HG03103 (cell line): ENCODE data around the gene RNF138.
A peak's percentile ranks its signal among the peaks of the same experiment; 100 is the strongest.
"Not testable (repeated sequence)": the region's sequence is repeated elsewhere in the genome, so short reads cannot be mapped to it uniquely, and the experiment has no call there.

Experiments used
- ATAC-seq: cut with Tn5 transposase; IDR thresholded peaks from one replicate; pipeline ENCODE4 v1.9.1; 2021; ENCODE audit warnings: low read depth; ENCODE audit not compliant: unreplicated experiment

The RNF138 gene

DNA sequence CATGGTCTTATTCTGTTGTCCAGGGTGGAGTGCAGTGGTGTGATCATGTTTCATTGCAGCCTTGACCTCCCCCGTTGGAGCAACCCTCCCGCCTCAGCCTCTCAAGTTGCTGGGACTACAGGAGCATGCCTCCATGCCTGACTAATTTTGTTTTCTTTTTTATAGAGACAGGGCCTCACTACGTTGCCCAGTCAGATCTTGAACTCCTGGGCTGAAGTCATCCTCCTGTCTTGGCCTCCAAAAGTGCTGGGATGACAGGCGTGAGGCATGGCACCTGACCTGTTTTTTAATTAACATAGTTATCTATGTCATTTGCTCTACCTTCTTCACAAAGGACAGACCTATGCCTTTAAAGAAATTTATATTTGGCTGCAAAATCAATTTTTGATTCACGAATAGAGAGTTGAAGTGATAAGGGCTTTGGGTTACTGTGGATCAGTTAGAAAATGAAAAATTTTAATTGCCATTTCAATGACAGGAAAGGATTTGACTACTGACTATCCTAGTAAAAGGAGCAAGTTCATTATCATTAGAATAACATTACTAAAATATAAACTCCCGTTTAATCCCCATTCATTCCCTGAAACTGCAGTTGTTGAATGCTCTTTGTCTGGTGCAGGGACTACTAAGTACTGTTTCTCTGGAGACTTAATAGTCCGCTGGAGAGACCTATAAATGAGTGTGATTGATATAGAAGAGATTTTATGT lies 3.7 kb downstream of the RNF138 start:
- no peak for ATAC-seq

DNA sequence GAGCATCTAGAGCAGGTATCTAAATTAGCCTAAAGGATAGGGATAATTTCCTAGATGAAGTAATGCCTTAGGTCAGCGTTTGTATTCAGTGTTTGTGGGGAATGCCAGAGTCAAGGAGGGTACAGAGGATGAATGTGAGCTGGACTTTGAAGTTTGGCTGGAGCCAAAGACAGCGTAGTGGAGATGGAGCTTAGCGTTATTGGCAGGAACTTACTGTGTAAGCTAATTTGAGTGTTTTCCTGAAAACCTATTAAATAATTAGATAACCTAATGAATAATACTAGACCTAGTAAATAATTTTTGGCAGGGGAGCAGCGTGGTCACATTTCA lies 4.2 kb downstream of the RNF138 start:
- no peak for ATAC-seq

DNA sequence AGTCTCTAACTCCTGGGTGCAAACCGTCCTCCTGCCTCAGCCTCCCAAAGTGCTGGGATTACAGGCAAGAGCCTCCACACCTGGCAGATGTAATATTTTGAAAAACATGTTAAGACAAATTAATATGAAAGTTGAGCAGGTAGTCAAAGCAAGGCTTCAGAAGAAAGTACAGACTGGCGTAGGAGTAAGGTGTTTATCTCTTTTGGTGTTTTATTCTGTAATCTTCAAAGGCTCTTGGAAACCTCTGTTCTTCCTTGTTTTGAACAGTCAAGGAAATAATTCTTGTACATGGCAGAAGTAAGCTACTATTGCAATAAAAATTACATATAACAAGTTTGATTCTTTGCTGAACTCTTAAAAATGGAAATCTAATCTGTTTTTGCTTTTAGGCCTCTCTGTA lies 5.3 kb downstream of the RNF138 start:
- no peak for ATAC-seq

DNA sequence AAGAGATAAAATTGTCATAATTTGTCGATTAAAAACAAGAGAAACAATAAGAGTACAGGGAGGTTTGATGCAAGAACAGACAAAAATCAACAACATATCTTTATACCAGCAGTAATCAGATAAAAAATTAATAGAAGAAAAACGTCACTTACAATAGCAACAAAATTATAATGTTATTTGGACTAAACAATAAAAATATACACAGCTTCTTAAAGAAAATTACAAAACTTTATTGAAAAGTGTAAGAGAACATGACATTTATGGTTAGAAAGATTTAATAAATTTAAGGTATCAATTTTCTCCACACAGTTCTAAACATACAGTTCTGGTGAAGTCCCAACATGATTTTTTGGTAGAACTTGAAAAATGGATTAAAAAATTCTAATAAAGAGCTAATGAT lies 12.8 kb downstream of the RNF138 start:
- no peak for ATAC-seq

DNA sequence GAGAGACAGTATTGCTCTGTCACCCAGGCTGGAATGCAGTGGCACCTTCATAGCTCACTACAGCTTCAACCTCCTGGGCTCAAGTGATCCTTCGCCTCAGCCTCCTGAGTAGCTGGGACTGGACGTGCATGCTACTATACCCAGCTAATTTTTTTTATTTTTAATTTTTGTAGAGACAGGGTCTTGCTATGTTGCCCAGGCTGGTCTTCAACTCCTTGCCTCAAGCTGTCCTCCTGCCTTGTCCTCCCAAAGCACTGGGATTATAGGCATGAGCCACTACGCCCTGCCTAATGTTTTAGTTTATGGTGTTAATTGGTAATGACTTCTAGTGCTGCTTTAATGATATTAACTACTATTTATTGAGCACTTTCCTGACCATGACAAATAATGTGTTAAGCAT lies 18.3 kb downstream of the RNF138 start:
- no peak for ATAC-seq

DNA sequence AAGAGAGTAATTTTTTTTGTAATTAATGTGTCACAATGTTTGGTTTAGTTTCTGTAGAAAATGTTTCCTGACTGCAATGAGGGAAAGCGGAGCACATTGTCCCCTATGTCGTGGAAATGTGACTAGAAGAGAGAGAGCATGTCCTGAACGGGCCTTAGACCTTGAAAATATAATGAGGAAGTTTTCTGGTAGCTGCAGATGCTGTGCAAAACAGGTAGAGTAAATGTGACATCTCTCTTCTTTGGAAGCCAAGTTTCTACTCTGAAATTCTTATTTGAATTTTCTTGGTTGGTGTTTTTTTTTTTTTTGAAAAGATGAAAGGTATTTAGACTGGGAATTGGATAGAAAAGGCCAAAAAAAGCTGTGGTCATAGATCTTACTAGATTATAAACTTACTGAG lies 20.0 kb downstream of the RNF138 start:
- ATAC-seq = no peak

DNA sequence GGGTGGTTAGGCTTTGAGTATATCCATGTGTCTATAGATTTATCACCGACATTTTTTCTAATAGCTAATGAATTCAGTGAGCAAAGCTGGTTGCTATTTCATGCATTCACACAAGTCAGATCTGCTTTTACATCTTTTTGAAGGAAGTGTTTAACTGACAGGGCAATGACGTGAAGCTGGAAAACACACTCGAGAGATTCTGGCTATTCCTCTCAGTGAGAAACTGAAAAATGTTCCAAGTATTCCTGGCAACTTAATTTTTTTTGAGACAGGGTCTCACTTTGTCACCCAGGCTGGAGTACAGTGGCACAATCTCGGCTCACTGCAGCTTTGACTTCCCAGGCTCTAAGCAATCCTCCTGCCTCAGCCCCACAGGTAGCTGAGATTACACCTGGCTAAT lies 21.2 kb downstream of the RNF138 start:
- no peak for ATAC-seq

DNA sequence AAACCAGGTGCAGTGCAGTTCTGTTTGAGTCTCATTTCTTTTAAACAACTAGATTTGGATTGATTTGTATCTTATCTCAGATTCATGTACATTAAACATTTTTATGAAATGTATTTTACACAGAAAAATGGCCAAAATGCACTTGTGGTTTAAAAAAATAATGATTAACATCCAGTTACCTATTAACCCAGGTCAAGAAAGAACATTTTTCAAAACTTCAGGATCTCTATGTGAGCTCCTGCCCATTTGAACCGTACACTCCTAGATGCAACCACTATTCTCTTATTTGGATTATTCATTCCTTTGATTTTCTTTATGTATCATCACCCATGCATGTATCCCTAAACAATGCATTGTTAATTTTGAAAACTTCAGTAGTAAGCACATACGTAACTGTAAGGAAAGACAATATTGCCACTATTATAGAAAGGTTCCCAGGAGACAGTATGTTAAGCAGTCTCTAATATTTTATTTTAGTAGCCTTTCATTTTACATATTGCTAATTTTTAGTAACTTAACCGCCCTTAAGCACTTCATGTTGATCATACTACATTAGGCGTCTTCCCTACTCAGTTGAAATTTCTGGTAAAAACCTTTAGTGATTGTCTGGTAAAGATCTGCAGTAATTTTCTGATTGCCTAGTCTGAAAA lies 22.7 kb downstream of the RNF138 start:
- ATAC-seq = no peak

DNA sequence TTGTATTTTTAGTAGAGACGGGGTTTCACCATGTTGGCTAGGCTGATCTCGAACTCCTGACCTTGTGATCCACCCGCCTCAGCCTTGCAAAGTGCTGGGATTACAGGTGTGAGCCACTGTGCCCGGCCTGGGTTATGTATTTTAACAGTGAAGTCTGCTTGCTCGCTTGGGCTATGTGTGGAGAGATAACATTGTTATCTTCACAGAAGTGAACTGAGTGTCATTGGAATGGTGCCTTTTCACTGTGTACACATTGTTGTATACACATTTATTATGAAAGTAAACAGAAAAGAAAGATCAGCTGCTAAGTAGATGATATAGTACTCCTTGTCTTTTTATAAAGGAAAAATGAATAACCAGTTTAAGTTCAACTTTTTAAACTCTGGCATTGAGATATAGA lies 30.4 kb downstream of the RNF138 start:
- ATAC-seq = no peak

DNA sequence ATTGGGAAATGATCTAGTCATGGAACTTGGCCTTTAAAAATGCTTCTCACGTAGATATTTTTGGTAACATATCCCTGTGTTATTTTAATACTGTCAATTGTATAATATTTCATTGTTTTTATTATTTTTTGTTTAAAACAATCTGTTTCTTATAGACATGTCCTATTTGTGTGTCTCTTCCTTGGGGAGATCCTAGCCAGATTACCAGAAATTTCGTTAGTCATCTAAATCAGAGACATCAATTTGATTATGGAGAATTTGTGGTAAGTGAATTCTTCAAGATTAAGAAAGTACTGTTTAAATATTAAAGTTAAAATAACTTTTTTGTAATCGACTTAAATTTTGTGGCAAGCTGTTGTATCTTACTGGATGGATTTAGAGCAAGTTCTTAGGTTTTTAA lies 34.9 kb downstream of the RNF138 start:
- no peak for ATAC-seq

DNA sequence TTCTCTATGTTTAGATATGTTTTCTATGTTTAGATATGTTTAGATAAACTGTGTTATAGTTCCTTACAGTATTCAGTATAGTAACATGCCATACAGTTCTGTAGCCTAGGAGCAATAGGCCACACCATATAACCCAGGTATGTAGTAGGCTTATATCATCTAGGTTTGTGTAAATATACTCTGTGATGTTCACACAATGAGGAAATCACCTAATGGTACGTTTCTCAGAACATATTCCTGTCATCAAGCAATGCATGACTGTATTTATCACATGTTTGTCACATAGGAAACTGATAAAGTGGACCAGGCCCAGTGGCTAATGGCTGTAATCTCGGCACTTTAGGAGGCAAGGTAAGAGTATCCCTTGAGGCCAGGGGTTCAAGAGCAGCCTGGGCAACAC lies 44.0 kb downstream of the RNF138 start:
- ATAC-seq = no peak

DNA sequence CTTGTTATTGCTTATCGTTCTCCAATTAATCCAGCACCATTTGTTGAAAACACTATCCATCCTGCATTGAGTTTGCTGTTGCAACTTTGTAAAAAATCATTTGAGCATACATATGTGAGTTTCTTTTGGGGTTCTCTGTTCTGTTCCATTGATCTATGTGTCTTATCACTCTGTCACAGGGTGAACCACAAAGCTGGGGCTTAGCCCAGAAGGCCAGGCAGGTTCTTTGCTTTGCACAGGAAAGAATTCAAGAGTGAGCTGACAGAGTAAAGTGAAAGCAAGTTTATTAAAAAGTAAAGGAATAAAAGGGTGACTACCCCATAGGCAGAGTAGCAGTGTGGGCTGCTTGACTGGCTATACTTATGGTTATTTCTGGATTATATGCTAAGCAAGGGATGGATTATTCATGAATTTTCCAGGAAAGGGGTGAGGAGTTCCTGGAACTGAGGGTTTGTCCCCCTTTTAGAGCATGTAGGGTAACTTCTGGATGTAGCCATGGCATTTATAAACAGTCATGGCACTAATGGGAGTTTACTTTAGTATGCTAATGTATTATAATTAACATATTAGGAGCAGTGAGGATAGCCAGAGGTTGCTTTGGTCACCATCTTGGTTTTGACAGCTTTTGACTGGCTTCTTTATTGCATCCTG lies 46.8 kb downstream of the RNF138 start:
- ATAC-seq = no peak

DNA sequence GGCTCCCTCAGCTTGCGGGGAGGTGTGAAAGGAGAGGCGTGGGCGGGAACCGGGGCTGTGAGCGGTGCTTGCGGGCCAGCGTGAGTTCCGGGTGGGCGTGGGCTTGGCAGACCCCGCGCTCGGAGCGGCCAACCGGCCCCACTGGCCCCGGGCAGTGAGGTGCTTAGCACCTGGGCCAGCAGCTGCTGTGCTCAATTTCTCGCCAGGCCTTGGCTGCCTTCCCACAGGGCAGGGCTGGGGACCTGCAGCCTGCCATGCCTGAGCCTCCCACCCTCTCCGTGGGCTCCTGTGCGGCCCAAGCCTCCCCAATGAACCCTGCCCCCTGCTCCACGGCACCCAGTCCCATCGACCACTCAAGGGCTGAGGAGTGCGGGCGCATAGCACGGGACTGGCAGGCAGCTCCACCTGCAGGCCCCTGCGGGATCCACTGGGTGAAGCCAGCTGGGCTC lies 48.2 kb downstream of the RNF138 start:
- no peak for ATAC-seq

DNA sequence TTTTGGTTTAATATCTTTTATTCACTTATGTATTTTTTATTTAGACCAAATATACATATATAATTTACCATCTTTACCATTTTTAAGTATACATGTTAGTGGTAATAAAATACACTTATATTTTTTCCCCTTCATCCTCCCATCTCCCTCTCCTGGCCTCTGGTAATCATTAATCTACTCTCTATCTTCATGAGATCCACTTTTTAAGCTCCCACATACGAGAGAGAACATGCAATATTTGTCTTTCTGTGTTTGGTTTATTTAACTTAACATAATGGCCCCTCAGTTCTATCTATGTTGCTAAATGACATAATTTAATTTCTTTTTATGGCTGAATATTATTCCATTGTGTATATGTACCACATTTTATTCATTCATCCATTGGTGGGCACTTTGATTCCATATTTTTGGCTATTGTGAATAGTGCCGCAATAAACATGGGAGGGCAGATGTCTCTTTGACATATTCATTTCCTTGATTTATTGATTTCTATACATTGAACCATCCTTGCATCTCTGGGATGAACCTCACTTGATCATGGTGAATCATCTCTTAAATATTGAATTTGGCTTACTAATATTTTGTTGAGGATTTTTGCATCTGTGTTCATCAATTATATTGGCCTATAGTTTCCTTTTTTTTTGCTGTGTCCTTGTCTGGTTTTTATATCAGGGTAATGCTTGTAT lies 56.7 kb downstream of the RNF138 start:
- no peak for ATAC-seq

DNA sequence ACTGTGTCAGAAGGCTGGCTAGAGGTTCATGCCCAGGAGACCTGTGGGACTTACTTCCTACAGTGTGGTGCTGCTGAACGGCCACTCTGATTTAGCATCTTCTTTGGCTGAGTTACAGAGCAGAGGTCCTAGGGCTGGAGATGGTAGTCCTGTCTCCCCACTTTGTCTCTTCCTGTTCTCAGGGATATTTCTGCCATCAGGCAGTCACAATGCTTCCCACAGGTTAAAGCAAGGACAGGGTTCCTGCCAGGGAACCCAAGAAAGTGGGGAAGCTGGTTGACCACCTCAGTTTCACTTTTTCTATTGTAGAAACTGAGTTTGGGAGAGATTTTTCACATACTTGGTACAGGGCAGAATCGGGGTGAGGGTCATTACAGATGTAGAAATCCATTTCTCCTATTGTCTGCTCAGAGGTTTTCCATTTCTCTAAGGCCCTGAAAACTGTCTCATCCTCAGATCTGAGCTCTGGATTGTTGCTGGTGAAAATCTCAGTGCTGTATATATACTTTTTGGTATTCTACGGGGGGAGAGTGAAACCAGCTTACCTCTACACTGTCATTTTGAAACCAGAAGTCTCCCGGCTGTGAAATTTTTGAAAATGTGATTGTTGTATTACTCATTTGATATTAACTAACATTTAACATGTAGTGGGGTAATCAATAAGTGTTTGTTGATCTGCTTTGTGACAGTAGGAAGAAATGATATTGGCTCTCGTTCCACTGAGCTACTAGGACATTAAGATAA lies 61.2 kb downstream of the RNF138 start:
- ATAC-seq = peak; percentile 83

DNA sequence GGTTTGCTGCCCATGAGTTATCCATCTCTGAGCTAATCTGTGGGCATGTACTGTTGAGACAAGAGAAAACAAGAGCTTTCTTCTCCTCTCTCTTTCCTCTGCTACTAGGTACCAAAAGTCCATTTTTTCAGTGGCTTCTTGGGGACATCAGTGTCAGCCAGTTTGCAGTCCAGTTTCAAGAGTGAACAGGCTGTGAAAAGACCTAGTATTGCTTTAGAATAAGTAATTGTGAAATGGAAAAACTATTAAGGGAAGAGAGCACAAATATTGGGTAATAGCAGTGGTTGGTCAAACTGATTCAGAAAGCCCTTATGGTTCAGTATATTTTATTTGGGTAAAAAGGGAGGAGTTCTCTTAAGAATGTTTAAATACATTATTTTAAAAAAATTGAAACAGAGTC lies 65.2 kb downstream of the RNF138 start:
- ATAC-seq = no peak

DNA sequence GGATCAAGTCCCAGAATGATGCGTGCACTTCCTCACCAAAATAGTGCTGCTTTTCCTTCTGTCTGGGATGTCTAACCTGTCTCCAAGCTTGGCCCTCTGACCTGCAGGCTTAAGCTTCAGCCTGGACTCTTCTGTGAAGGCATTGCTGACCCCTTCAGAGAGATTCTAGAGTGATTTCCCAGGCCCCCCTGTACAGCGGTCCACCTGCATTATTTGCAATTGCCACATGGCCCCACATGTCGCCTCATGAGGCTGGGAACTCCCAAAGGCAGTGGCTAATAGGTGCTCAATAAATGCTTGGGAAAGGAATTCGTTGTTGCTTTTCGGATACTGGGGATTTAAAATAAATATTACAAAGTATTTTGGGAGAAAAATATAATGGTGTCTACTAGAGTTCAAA lies 65.9 kb downstream of the RNF138 start:
- ATAC-seq = no peak

DNA sequence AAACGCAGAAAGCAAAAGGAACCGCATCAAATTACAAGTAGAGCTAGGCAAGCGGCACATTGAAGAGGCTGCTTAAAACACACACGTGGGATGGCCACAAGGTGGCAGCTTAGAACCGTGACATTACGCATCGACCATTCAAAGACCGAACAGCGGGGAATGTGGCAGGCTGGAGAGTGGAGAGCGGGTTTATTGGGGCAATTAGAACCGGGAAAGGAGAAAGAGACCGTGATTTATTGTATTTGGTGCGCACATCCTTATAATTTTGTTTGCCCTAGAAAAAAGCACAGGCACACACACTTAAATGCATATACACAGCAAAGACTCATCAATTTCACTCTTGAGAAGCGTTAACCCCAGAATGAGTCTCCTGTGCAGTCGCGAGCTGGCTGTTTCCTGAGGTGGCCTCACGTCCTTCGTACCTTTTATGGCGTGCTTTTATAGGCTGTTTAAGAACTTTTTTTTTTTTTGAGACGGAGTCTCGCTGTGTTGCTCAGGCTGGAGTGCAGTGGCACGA lies 66.5 kb downstream of the RNF138 start:
- peak; percentile 90 for ATAC-seq

DNA sequence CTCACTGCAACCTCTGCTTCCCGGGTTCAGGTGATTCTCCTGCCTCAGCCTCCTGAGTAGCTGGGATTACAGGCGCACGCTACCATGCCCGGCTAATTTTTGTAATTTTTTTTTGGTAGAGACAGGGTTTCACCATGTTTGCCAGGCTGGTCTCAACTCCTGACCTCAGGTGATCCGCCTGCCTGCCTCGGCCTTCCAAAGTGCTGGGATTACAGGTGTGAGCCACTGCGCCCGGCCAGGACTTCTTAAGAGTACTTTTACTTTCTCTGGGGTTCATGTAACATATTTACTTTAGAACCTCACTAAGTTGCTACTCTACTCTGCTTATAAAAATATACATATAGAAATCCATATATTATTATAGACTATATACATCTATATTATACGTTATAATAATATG lies 67.0 kb downstream of the RNF138 start:
- not testable (repeated sequence) for ATAC-seq

DNA sequence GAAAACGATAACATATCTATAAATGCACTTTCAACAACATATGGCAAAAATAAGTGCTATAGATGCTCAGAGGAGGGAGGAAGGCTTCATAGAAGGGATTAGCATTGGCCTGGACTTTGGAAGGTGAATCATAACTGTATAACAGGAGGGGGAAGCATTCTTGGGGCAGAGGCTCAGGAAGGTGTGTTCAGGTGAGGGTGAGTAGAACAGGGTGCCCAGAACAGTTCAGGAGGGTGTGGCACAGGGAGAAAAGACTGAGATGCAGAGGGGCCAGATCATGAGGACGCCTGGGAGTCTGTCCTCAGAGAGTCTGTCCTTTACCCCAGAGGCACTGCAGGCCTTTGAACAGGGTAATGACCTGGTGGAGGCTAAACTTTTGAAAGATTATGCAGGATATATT lies 68.9 kb downstream of the RNF138 start:
- no peak for ATAC-seq
